KG1 (cell line): ENCODE measurements around the gene TSTD2.

ENCODE experiments used
- DNase-seq: peaks from one replicate; lab custom pipeline; 2025; lab: John Stamatoyannopoulos, UW

TSTD2 gene

GRCh38 chr9:97562542-97562941 lies 70.6 kb downstream of the TSTD2 start:
- DNase-seq: no peak

DNA sequence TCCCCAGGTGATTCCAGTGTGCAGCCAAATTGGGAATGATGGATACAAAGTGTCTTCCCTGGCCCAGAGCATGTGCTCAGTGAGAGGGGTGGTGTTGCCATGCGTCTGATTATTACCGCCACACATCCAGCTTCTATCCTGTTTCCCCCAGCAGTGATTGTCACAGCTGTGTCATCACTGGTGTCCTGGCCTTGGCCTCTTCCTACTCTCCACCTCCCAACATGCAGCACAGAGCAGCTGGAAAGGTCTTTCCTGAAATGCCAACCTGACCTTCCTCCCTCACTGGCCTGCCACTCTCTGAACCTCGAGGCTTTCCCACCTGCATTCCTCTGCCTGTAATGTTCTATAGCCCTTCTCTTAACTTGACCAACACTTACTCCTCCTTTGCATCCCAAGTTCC lies 71.7 kb downstream of the TSTD2 start:
- DNase-seq: no peak

GRCh38 chr9:97560851-97561250 lies 72.3 kb downstream of the TSTD2 start:
- no peak for DNase-seq

DNA sequence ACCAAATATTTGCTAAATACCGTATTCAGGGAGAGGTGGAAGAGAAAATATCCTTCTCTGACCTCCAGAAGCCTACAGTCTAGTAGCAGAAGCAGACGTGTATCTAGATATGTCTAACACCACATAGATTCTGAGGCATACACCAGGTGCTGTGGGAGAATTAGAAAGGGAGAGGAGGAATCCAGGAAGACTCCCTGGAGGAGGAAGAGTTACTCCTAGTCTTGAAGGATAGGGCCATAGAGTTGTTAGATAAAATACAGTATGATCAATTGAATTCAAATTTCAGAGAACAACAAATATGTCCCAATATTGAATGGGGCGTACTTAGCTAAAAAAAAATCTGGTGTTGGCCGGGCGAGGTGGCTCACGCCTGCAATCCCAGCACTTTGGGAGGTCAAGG lies 73.0 kb downstream of the TSTD2 start:
- no peak for DNase-seq

DNA sequence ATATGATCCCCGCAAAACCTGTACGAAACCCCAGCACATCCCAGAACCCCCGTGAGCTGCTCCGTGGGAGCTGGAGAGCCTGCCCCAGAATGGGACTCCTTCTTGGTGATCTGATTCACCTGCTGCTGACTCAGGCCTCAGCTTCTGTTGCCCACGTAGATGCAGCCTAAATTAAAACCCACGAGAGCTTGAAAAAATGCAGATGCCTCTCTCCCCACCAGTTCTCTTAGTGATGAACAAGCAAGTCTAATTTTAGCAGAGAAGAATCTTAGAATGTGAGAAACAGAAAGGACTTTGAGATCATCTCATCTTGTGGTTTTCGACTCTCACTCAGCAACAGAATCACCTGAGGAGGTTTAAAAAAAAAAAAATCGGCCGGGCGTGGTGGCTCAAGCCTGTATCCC lies 74.1 kb downstream of the TSTD2 start:
- no peak for DNase-seq

GRCh38 chr9:97558701-97559101 lies 74.5 kb downstream of the TSTD2 start:
- no peak for DNase-seq

GRCh38 chr9:97557606-97558095 lies 75.5 kb downstream of the TSTD2 start:
- no peak for DNase-seq

GRCh38 chr9:97556721-97557605 lies 76.2 kb downstream of the TSTD2 start:
- no peak for DNase-seq

- DNase-seq: no peak
Measured at GRCh38 chr9:97556036-97556720, 77.0 kb downstream of the TSTD2 start.

- DNase-seq: no peak
Measured at GRCh38 chr9:97555164-97555563, 78.0 kb downstream of the TSTD2 start.

GRCh38 chr9:97554566-97555075 lies 78.5 kb downstream of the TSTD2 start:
- no peak for DNase-seq

GRCh38 chr9:97553841-97554240 lies 79.3 kb downstream of the TSTD2 start:
- no peak for DNase-seq

DNA sequence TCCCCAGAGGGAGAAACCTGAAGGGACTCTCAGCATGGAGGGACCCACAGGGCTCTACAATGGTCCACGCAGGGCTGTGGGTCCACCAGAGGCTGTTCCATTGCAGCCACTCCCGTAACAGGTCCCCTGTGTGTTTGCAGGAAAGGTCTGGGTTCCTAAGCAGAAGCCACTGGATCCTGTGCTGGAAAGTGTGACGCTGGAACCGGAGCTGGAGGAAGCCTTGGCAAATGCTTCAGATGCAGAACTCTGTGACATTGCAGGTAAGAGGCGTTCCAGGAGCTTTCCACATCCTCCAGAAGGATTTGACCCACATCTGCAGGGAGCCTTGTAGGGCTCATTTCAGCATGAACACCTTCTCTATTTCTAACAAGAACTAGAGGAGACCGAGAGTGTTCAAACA lies 80.0 kb downstream of the TSTD2 start:
- no peak for DNase-seq

DNA sequence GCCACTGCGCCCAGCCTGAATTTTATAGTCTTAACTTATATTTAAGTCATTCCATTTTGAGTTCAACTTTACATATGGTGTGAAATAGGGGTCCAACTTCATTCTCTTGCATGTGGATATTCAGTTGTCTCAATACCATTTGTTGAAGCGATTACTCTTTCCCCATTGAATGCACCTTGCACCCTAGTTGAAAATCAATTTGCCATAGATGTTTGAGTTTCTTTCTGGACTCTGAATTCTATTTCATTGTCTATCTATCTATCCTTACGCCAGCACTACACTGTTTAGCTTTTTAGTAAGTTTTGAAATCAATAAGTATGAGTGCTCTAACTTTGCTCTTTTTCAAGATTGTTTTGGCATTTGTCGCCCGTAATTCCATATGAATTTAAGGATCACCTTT lies 81.9 kb downstream of the TSTD2 start:
- no peak for DNase-seq

GRCh38 chr9:97550386-97550785 lies 82.8 kb downstream of the TSTD2 start:
- no peak for DNase-seq
